Cortex of kidney (tissue), 1 donor: ENCODE data around the gene KCNN3.
"Not testable (repeated sequence)": the region's sequence is repeated elsewhere in the genome, so short reads cannot be mapped to it uniquely, and the experiment has no call there.

Source experiments
- DNase-seq: peaks from one replicate; lab custom pipeline; 2025; lab: John Stamatoyannopoulos, UW

KCNN3 gene

DNA sequence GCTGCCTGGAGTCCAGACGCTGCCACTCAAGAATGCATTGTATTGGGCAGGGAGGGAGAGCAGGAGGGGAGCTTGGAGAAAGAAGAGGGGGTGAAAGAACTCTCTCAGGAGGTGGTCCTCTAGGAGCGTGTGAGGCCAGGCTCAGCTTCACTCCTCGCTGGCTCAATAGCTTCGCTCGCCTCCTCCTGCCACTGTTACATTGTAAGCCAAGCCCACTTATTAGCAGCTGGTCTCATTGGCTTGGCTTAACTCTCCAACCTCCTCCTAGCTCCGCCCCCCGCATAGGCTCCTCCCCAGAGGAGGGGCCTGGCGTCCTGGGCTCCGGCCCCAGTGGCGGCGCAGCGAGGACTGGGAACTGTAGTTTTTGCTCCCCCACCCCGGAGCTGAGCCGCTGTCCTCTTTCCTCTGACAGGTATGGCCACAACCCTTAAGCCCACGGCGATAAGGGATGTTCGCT is at the start of gene KCNN3:
KCNN3 (minus strand) TSS at position 167 of the 457 bp plus-strand sequence. CDS start 317 bp downstream, outside the sequence.
- no peak for DNase-seq

DNA sequence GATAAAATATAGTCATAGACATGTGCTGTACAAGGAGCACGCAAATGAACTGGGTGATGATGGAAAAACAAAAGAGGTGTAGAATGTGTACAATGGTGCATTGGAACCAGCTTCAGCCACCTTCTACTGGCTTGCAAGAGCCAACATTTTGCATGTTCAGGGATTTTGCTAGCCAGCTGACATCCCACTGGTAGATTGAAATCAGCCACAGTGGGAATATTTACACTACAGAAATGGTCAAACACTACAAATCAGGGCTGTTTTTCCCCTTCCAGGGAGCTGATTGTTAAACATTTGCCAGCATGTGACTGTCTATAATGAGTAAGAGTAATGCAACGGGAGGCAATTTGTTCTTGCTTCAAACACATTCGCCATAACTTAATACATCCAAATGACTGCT is 43.2 kb upstream of the KCNN3 start:
- no peak for DNase-seq

DNA sequence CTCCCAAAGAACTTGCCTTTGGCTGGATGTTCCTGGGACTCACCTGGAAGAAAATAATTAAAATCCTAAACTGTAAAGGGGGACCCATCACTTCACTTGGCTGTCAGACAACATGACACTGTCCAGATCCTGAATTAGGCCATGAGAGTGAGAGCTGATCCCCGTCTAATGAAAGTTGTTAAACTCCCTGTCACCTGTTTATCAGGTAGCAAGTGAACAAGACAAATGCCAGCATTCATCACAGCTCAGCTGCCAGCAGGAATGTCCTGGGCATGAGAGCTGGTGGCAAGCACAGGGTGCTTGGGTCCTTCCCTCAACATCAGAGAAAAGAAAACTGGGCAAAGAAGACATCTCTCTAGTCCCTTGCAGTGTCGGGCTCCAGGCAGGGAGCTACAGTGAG is 42.7 kb upstream of the KCNN3 start:
- no peak for DNase-seq

DNA sequence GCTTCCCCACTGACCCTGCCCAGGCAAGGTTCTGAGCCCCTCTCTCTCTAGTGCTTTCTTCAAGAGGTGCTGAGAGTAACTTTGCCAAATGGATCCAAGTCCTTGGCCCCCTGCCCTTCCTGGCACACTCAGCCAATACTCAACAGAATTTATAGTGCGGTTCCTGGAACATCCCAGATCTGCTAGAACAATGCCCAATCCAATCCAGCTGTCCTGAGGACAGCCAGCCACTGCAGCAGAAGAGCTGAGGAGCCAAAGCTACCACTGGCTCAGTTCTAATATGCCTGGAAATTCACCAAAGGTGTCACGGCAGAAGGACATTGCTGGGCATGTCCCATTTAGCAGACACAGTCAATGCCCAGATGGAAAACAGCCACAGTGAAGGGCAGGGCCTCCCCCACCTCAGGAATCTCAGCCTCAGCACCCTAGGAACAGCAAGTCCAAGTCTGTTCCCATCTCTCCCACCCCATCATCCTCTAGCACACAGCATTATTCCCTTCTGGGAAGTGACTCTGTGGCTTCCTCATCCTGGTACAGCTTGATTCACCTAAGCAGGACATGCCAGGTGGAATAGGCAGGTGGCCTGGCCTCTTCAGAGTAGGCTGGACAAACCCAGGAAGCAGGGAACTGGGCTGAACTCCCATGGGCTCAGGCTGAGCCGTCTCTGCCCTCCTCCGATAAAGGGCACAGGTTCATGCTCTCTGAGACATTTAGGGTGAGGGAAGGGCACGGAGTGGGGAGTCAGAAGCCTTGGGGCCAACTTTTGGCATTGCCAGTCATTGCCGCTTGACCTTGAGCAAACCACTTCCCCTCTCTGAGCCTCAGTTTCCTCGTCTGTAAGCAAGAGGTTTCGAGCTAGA is 41.8 kb upstream of the KCNN3 start:
- DNase-seq: no peak

DNA sequence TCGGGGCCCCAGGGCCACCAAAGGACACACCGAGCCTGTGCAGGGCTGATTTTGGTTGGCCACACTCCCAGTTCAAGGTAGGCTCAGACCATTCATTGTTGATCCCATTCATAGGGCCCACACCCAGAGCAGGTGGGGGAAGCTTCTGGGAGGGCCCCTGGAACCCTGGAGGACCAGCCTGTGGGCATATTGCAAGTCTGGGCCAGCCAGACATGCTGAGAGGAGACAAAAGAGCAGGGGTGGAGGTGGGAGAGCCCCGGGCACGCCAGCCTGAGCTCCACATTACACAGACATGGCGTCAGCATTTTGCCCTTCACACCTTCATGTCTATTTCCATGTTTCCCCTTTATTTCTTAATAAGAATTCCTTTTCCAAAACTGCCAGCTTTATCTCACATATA is 40.8 kb upstream of the KCNN3 start:
- no peak for DNase-seq

DNA sequence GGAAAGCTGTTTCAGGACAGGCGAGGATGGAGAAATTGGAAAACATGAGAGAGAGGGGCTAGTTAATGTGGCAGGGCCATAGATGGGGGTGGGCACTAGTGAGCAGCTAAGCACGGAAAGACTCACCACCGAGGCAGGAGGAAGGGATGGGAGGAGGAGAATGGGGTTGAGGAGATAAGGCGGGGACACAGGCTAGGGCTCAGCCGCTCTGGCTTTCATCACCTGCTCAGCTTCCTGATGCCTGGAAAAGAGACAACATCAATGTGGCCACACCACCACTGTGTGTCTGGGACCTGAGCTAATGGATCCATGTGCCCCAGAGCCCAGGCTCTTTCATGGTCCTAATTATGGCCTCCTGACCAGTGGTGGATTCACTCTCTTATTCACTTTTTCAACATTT is 38.9 kb upstream of the KCNN3 start:
- no peak for DNase-seq

DNA sequence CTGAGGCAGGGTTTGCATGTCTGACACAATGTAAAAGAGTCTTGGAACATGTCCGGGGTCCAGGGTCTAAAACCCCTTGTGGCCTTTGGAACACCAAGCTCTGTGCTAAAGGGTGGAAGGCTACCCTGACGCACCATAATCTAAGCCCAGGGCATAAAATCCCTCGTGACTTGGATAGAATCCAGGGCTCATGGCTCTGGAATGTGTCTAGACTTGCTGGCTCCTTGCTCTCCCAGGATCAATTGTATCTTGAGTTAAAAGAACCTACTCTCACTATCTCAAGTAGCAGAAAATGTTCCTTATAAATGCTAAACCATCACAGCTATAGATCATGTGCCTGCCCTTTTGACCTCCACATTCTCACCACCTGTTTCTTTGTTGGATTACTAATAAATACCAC is 38.0 kb upstream of the KCNN3 start:
- not testable (repeated sequence) for DNase-seq

DNA sequence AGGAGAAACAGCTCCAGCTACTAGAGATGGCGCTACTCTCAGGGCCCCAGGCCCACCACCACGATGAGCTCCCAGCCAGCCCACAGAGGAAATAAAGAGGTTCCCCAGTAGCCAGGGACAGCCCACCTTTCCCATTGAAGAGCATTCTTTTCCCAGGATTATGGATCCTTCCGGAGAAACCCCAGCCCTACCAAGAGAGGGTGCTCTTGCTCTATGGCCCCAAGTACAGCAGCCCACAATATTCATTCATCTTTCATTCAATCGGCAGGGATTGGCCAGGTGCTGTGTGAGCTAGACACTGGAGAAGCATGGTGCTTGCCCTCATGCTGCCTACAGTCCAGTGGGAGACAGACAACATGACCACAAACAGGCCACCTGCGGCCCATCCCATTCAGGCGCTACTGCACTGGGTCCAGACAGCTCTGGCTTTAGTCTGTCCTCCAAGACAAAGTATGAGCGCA is 36.6 kb upstream of the KCNN3 start:
- no peak for DNase-seq

DNA sequence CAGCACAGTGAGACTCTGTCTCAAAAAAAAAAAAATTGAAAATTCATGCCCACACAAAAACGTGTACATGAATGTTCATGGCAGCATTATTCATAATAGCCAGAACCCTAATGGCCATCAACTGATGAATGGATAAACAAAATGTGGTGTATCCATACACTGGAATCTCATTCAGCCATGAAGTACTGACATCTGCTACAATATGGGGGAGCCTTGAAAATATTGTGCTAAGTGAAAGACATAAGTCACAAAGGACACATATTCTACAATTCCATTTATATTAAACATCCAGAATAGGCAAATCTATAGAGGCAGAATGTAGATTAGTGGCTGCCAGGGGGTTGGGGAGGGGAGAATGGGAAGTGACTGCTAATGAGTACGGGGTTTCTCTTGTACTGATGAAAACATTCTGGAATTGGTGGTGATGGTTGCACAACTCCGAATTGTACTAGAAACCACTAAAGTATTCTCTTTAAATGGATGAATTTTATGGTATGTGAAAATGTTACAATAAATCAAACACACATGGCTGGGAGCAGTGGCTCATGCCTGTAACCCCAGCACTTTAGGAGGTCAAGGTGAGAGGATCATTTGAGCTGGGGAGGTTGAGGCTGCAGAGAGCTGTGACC is 33.0 kb upstream of the KCNN3 start:
- no peak for DNase-seq

DNA sequence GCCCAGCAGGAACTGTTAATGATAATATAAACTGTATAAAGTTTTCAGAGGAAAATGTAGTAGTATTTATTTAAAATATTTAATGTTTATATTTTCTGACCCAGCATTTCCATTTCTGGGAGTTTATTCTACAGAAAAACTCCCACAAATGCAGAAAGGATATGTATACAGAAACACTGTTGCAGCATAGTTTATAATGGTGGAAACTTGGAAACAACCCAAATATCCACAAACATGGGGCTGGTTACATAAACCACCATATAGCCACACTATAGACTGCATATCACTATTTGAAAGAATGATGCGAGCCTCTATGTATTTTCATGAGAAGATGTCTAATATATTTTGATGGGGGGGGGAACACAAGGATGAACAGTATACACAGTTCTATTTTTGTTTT is 31.5 kb upstream of the KCNN3 start:
- DNase-seq: no peak

DNA sequence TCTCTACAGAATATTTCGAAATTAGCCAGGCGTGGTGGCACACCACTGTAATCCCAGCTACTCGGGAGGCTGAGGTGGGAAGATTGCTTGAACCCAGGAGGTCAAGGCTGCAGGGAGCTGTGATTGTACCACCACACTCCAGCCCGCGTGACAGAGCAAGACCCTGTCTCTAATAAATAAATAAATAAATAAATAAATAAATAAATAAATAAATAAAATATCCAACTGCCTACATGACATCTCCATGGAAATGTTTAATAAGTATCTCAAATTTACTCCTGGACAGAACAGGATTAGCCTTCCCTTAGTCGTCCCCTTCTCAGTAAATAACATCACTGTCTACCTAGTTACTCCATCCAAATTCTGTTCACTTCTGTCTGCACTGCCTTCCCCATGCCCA is 29.0 kb upstream of the KCNN3 start:
- no peak for DNase-seq

DNA sequence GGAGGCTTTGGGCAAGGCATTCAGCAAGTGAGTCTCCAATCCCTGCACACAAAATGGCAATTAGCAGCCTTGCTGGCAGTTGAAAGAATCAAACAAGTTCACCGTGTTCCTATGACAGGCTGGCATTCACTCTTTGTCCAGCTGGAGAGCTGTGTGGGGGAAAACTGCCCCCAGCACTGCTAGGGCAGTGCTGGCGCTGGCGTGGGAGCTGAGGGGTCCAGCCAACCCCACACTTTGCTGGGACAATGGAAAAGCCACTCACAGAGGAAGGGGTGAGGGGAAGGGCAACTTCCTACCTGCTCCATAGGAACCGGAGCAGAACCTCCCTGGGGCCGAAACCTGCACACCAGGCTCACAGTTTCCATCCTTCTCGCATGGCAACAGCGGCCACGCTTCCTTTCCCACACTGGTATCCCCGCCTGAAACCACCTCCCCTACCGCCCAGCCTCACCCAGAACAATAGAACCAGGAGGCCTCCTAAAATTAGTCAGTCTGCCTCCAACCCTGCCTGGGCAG is 26.7 kb upstream of the KCNN3 start:
- no peak for DNase-seq

DNA sequence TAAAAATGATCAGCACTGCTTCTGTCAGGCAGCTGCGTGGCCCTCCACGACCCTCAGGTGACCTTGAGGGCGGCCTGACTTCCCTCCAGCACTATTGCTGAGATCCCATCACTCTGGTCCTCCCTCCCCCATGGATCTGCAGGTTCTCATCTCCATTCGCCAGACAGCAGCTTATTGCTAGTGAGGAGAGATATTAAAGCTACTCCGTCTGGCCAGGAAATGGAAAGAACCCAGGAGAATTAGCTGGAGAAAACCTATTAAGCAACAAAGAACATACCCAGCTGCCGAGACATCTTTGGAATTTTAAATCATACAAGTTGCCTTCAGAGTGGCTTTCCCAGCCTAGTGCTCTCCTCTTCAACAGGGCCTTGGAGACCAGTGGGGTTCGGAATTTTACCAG is 25.7 kb upstream of the KCNN3 start:
- DNase-seq: no peak

DNA sequence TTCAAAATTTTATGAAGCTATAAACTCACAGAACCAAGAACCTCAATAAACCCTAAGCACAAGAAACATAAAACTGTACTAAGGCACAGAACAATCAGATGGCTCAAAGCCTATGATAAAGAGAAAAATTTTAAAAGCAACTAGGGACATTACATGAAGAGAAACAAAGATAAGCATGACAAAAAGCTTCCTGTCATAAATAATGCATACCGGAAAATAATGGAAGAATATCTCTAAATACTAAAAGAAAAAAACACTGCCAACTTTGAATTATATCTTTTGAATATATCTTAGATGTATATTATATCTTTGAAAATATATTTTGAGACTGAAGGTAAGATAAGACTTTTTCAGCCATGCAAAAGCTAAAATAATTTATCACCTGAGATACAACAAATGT is 21.4 kb upstream of the KCNN3 start:
- DNase-seq: no peak

DNA sequence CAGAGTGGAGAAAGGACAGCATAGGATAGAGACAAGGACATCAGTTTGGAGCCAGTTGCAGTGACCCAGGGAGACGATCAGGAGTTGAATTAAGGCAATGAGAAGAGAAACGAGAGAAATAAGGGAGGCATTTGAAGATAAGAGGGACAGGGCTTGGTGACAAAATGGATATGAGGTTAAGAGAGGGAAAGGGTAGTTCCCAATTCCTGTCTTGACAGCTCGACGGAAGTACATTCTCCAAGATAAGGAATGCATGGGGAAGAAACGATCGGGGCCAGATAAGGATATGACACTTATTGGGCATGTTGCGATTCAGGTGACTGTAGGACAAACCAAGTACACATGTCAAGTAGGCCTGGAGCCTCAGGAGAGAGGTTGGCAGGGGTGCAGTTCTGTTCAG is 18.7 kb upstream of the KCNN3 start:
- no peak for DNase-seq

DNA sequence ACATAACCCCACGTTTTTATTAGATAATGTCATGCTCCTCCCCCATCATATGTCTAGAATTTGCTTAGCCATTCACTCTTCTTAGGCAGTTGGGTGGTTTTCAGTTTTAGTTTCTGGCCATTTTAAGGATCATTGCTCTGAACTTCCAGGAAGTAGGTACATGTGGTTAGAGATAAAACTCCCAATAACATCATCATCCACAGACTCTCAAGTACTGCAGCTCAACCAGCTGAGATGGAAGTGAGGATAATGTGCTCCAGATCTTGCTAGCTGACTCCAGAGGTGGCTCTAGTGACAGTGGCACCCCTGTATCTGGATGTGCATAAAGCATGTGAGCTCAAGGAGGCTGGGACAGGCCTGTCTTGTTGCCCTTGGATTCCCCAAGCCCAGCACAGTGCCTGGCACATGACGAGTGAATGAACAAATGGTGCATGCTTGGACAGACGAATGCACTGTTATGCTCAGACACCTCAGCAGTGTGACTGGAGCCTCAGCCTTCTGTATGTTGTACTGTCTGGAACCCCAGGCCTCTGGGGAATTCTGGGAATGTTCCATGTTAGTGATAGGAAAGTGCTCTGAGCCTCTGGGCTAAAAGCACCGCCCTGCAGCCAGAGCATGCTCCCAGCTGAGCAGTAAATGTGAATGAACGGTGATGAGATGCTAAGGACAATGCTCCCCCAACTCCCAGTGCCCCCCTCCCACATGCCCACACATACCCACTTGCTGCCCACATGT is 16.4 kb upstream of the KCNN3 start:
- DNase-seq: no peak

DNA sequence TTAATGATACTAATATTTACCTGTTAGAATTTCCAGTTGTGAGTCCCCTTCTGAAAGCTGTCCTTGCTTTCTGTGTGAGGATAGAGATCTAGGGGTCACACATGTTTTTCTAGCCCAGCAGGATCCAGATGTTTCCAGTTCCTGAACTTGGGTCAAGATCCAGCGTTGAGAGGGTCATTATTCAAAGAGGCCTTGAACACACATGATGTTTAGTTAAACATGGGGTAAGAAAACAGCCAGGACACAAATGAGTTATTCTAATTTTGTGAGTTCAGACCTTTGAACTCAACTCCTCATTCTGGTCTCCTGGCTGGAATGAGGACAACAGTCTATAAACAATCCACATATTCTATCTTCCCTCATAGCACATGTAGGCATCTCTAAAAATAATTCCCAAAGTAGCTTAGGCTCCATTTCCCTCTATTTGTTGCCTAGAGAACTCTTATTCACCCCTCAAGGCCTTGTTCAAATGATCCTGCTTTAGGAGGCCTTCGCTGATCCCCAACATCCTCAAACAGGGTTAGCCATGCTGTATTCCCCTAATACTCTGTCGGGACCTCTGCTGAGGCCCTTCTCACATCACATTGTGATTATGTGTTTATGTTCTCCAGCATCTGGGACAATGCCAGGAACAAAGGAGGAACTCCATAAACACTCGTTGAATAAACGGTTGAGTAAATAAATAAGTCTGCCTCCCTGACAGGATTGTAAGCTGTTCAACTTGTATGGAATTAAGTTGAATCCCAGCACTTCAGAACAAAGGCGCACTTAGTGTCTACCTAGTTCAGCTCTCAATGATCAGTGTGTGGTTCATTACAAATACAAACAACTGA is 15.0 kb upstream of the KCNN3 start:
- no peak for DNase-seq

DNA sequence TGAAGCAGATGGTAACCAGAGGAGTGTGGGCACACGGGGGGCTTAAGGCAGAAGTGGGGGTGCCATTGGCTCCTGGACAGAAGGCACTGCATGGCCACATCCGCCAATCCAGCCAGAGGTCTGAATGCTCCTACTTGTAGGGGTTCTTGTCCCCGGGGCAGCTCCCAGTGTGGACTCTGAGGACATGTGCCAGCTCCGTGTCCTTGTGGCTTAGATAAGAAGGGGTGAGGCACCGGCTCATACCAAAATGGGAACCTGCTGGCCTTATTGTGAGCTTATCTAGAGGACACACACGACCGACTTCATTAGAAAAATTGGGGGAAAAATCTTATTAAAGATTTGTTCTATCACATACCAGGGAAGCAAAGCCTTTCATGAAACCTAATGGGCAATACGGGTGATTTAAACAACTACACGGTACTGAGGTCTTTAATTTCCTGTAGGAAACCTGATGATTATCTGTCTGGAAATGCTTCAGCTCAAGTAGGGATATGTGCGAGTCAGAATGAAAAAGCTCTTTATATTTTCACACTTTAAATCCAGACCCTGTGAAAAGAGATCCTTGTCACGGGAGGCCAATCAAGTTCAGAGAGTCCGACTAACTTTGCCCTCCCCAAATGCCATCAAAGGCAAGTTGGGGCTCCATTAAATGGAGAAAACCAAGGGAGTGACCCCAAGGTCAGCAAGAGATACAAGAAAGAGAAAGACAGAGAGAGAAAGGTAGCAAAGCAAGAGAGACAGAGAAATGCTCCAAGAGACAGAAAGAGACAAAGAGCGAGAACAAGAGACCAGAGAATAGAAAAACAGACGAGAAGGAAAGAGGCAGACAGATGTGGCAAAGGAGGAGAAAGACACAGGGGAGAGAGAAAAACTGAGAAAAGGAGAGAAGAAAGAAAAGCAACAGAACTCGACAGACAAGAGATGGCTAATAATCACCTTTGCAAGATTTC is 14.1 kb upstream of the KCNN3 start:
- DNase-seq: no peak

DNA sequence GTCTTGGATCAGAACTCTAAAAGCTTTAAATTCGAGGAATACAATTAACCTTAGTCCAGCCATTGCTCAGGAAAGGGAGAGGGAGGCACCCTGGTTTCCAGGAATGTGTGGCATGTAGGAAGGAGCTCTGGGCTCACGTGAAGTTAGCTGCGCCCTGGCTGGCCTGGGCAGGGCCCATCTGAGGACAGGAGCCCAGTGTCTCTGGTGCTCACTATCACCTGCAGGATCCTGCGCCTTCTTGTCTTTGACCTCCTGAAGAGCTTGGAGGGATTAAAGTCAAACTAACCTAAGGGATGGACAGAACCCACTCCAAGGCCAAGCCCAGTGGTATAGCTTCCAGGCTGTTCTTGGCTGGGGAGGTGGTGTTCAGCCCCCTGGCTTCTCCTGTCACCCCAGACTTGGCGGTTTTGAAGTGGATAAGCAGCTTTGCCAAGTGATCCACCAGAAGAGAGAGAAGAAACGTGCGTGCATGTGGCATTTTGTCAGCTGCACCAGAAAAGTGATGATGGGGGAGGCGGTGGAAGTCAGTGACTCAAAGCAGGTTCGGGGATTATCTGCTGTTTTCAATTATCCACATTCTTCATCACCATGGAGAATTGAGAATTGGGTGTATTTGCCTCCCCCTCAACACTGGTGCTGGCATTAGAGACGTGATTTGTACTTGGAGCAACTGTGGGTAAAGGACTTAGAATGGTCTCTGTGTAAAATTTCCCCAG is 11.9 kb upstream of the KCNN3 start:
- DNase-seq: no peak

DNA sequence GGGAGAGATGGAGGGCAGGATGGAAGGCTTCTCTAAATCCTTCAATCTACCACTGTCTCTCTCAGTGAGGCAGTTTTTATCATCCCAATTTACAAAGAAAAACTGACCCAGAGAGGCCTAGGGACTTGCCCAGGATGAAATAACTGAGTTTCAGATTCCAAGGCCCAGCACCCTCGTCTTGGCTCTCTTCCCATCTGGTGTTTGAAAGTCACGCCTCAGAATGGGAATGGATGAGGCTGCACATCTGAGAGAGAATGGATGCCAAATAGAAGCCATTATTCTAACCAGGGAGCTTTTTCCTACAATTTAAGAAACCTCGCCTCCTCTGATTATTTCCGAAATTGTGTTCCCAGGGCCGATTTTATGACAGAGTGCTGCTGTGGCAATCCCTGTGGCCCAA is 10.6 kb upstream of the KCNN3 start:
- no peak for DNase-seq
